Calu3 (cell line): ENCODE results near the gene SHLD1. TPM values are rescaled to one million over a fixed set of nuclear protein-coding genes. Genes with fewer than 3 reads are reported as not detected.
"Not testable (repeated sequence)": the region's sequence is repeated elsewhere in the genome, so short reads cannot be mapped to it uniquely, and the experiment has no call there.

Source experiments
- BruUV-seq: library from RNA; stranded (reverse); fragments of 400-500 nt; replicated peaks from 2 replicates; lab custom pipeline; 2021; lab: Mats Ljungman, UMichigan
- CTCF ChIA-PET: fragments of 300-600 bp; sonication (Branson Sonifier 250); formaldehyde crosslinking; loops from one replicate; lab custom pipeline; 2022; ENCODE audit warnings: antibody characterized with exemption; lab: Charles Lee
- DNase-seq: peaks from one replicate; pipeline ENCODE4 v3.0.0; 2022
- H3K27ac Mint-ChIP-seq: one replicate; pipeline ENCODE4 v1.8.0; 2022; ENCODE audit warnings: mixed read lengths; ENCODE audit not compliant: unreplicated experiment
- H3K27me3 Mint-ChIP-seq: one replicate; pipeline ENCODE4 v1.8.0; 2022; ENCODE audit warnings: mixed read lengths; ENCODE audit not compliant: unreplicated experiment
- H3K36me3 Mint-ChIP-seq: one replicate; pipeline ENCODE4 v1.8.0; 2022; ENCODE audit warnings: mild to moderate bottlenecking, moderate library complexity, mixed read lengths; ENCODE audit not compliant: insufficient read depth, unreplicated experiment
- H3K4me1 Mint-ChIP-seq: one replicate; pipeline ENCODE4 v1.8.0; 2022; ENCODE audit warnings: mild to moderate bottlenecking, low read depth, mixed read lengths; ENCODE audit not compliant: unreplicated experiment
- H3K4me3 Mint-ChIP-seq: one replicate; pipeline ENCODE4 v1.8.0; 2022; ENCODE audit warnings: mild to moderate bottlenecking, low read depth, moderate library complexity, mixed read lengths; ENCODE audit not compliant: unreplicated experiment
- H3K9me3 Mint-ChIP-seq: one replicate; pipeline ENCODE4 v1.8.0; 2022; ENCODE audit warnings: low read depth, mixed read lengths; ENCODE audit not compliant: unreplicated experiment
- CTCF ChIP-seq: fragments of 200-600 bp; IDR thresholded peaks from one replicate; pipeline ENCODE4 v1.8.0; 2022; ENCODE audit warnings: antibody characterized with exemption; ENCODE audit not compliant: unreplicated experiment
- intact Hi-C: fragments of 100-400 bp; cut with micrococcal nuclease; formaldehyde crosslinking; loops from one replicate; pipeline ENCODE4 v1.10.0; 2022; ENCODE audit not compliant: unreplicated experiment
- total RNA-seq: library from RNA; stranded (reverse); gene quantifications from 2 replicates; pipeline ENCODE4 v1.2.3, GENCODE V29; 2022

The SHLD1 gene
- total RNA-seq, 1 experiment from 2014 or later = 1.3 TPM

- H3K27ac Mint-ChIP-seq = no peak overlapping the region
- intact Hi-C loops = no loop called here
- no TSS peak for BruUV-seq
- H3K9me3 Mint-ChIP-seq = no peaks in the 10 kb centered on the region
- peaks cover 7% of the 10 kb centered on the region for H3K4me1 Mint-ChIP-seq
- H3K27me3 Mint-ChIP-seq = peaks cover 15% of the 10 kb centered on the region
- no peaks in the 10 kb centered on the region for H3K36me3 Mint-ChIP-seq
- DNase-seq = no peak
- H3K4me3 Mint-ChIP-seq = no peak overlapping the region
- TF ChIP-seq CTCF = no peak
- CTCF ChIA-PET = no interaction called here
Observed at GRCh38 chr20:5722927-5723326, 27.3 kb upstream of the SHLD1 start.

GRCh38 chr20:5725183-5725463 is 25.1 kb upstream of the SHLD1 start:
- H3K27ac Mint-ChIP-seq, H3K4me3 Mint-ChIP-seq, BruUV-seq, H3K9me3 Mint-ChIP-seq, H3K36me3 Mint-ChIP-seq, intact Hi-C loops, H3K27me3 Mint-ChIP-seq, H3K4me1 Mint-ChIP-seq, DNase-seq: not testable (repeated sequence)
- CTCF ChIA-PET = interaction anchor here (0.6 to 0.8 kb wide), 3 partner anchors 22 to 79 kb away, joined by 3 to 5 read pairs (median 4); no protein-coding TSS in a partner anchor

- Mint-ChIP-seq H3K4me1 (peaks cover 7% of the 10 kb centered on the region), H3K27me3 (peaks cover 10% of the 10 kb centered on the region), H3K4me3 (no peak overlapping the region), H3K9me3 (no peaks in the 10 kb centered on the region), H3K27ac (no peak overlapping the region), H3K36me3 (no peaks in the 10 kb centered on the region)
- BruUV-seq = no TSS peak
- no peak for TF ChIP-seq CTCF
- CTCF ChIA-PET = no interaction called here
- DNase-seq = no peak
- intact Hi-C loops = no loop called here
Observed at GRCh38 chr20:5727018-5727515, 23.1 kb upstream of the SHLD1 start.

- Mint-ChIP-seq H3K4me1 (peaks cover 9% of the 10 kb centered on the region), H3K9me3 (no peaks in the 10 kb centered on the region), H3K27me3 (peaks cover 10% of the 10 kb centered on the region), H3K36me3 (no peaks in the 10 kb centered on the region), H3K4me3 (no peak overlapping the region), H3K27ac (no peak overlapping the region)
- intact Hi-C loops = no loop called here
- no TSS peak for BruUV-seq
- DNase-seq = no peak
- CTCF ChIA-PET = interaction anchor here (1.0 to 1.2 kb wide), 2 partner anchors 48 to 87 kb away, joined by 3 read pairs; no protein-coding TSS in a partner anchor
- no peak for TF ChIP-seq CTCF
Observed at GRCh38 chr20:5729348-5729747, 20.9 kb upstream of the SHLD1 start.

- H3K36me3 Mint-ChIP-seq = no peaks in the 10 kb centered on the region
- H3K27me3 Mint-ChIP-seq = peaks cover 10% of the 10 kb centered on the region
- no peak for TF ChIP-seq CTCF
- H3K27ac Mint-ChIP-seq = no peak overlapping the region
- no TSS peak for BruUV-seq
- no peak for DNase-seq
- CTCF ChIA-PET = interaction anchor here (1.2 kb wide), 1 partner anchor 88 kb away, joined by 3 read pairs; no protein-coding TSS in a partner anchor
- no peak overlapping the region for H3K4me3 Mint-ChIP-seq
- no peaks in the 10 kb centered on the region for H3K9me3 Mint-ChIP-seq
- intact Hi-C loops = no loop called here
- H3K4me1 Mint-ChIP-seq = peaks cover 12% of the 10 kb centered on the region
Observed at GRCh38 chr20:5730131-5730530, 20.1 kb upstream of the SHLD1 start.
